Esophagus muscularis mucosa (tissue), 4 donors: ENCODE data around the gene FBP1. TPM values are rescaled to one million over a fixed set of nuclear protein-coding genes. Genes with fewer than 3 reads are reported as not detected.

ENCODE experiments used
- DNase-seq: peaks from one replicate; pipeline ENCODE4 v3.0.0-alpha.2; 2017; ENCODE audit errors: extremely low spot score
- H3K27ac ChIP-seq, 4 donors: fragments of 200-600 bp; sonication (generic); replicated peaks in 1 of 4; 1 replicate in 3 of 4; 2 replicates in 1 of 4; pipeline ENCODE4 v1.5.1; 2016 to 2019; ENCODE audit warnings: mild to moderate bottlenecking in 1 of 4
- H3K27me3 ChIP-seq, 4 donors: fragments of 200-600 bp; sonication (generic); one replicate each; pipeline versions ENCODE4 v1.5.1 to v1.6.0; 2016 to 2019
- H3K36me3 ChIP-seq, 4 donors: fragments of 200-600 bp; sonication (generic); one replicate each; pipeline ENCODE4 v1.5.1; 2016 to 2019
- H3K4me1 ChIP-seq, 4 donors: fragments of 200-600 bp; sonication (generic); one replicate each; pipeline ENCODE4 v1.5.1; 2016 to 2019
- H3K4me3 ChIP-seq, 4 donors: fragments of 200-600 bp; sonication (generic); 1 replicate in 2 of 4; 2 replicates in 2 of 4; pipeline ENCODE4 v1.5.1; 2016 to 2019; ENCODE audit warnings: mild to moderate bottlenecking in 4 of 4, moderate library complexity in 1 of 4
- H3K9me3 ChIP-seq, 4 donors: fragments of 200-600 bp; sonication (generic); 1 replicate in 3 of 4; 2 replicates in 1 of 4; pipeline ENCODE4 v1.5.1; 2016 to 2019
- CTCF ChIP-seq, 3 experiments: fragments of 200-600 bp in 2 of 3; fragments of 450-650 bp in 1 of 3; sonication (generic) in 2 of 3; IDR thresholded peaks; one replicate each; pipeline ENCODE4 v1.5.1; 2017 to 2019; ENCODE audit warnings: antibody characterized with exemption in 3 of 3, mild to moderate bottlenecking in 2 of 3, moderate library complexity in 1 of 3
- EP300 ChIP-seq: sonication (generic); formaldehyde crosslinking; IDR thresholded peaks from one replicate; pipeline ENCODE4 v1.6.1; 2017; ENCODE audit warnings: antibody characterized with exemption
- POLR2A ChIP-seq: fragments of 450-650 bp; IDR thresholded peaks from one replicate; pipeline ENCODE4 v1.6.1; 2017; ENCODE audit warnings: antibody characterized with exemption, moderate library complexity, mild to moderate bottlenecking, low read depth
- POLR2AphosphoS5 ChIP-seq, 2 donors: sonication (generic); formaldehyde crosslinking; IDR thresholded peaks; one replicate each; pipeline ENCODE4 v1.6.1; 2017; ENCODE audit warnings: antibody characterized with exemption in 2 of 2
- WGBS: methylation state at CpG from one replicate; pipeline ENCODE4 v1.1.5; 2018; 5-methylcytosine and 5-hydroxymethylcytosine counted together
- intact Hi-C: fragments of 100-400 bp; cut with DNase I; formaldehyde crosslinking; loops from one replicate; pipeline ENCODE4 v1.15.1; 2023
- total RNA-seq, 4 donors: library from RNA; depleted of rRNA; stranded (reverse); fragments of >200 nt; gene quantifications; one replicate each; pipeline versions ENCODE4 v1.1.0 to v1.2.1, GENCODE V29; 2016

The FBP1 gene
- total RNA-seq, 4 donors from 2014 or later: 1.2 to 4.6 (median 2.2) TPM

- intact Hi-C loops: no loop called here
- Histone ChIP-seq H3K4me3 (no peak overlapping the region), H3K27ac (no peak overlapping the region), H3K27me3 (peaks cover 0 to 7% (median 0%) of the 10 kb centered on the region in 4 donors), H3K4me1 (no peaks in the 10 kb centered on the region), H3K9me3 (no peaks in the 10 kb centered on the region), H3K36me3 (no peaks in the 10 kb centered on the region)
- no peak for TF ChIP-seq EP300
- TF ChIP-seq CTCF (IDR thresholded peaks at IDR 0.05): no peak
- TF ChIP-seq POLR2AphosphoS5 (IDR thresholded peaks at IDR 0.05): no peak
- no peak for TF ChIP-seq POLR2A
- 88% methylated on average over 7 of the region's 7 CpGs for WGBS
- no peak for DNase-seq
These were observed 27.2 kb downstream of the FBP1 start for GRCh38 chr9:94612071-94612470.

DNA sequence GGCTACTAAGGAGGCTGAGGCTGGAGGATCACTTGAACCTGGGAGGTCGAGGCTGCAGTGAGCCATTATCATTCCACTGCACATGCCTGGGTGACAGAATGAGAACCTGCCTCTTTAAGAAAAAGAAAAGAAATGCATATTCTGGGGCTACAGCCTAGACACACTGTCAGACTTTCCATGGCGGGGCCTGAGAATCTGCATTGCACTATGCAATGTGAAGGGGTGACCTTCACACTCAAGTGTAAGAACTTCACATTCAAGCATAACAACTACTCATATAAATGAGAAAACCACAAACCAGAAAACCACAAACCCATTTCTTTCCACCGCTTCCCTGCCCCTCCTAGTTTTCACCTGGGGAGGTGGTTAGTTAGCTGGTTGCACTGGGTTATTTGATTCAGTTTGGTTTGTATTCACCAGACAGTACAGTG, 27.7 kb downstream of the FBP1 start:
- peaks cover 0 to 7% (median 0%) of the 10 kb centered on the region in 4 donors for H3K27me3 ChIP-seq
- WGBS: 86% methylated on average over 3 of the region's 3 CpGs
- H3K4me1 ChIP-seq: no peaks in the 10 kb centered on the region
- no peaks in the 10 kb centered on the region for H3K9me3 ChIP-seq
- H3K27ac ChIP-seq: no peak overlapping the region
- H3K36me3 ChIP-seq: no peaks in the 10 kb centered on the region
- no peak for DNase-seq
- intact Hi-C loops: no loop called here
- TF ChIP-seq POLR2AphosphoS5 (IDR thresholded peaks at IDR 0.05): no peak
- no peak for TF ChIP-seq CTCF (IDR thresholded peaks at IDR 0.05)
- TF ChIP-seq EP300: no peak
- TF ChIP-seq POLR2A: no peak
- no peak overlapping the region for H3K4me3 ChIP-seq

DNA sequence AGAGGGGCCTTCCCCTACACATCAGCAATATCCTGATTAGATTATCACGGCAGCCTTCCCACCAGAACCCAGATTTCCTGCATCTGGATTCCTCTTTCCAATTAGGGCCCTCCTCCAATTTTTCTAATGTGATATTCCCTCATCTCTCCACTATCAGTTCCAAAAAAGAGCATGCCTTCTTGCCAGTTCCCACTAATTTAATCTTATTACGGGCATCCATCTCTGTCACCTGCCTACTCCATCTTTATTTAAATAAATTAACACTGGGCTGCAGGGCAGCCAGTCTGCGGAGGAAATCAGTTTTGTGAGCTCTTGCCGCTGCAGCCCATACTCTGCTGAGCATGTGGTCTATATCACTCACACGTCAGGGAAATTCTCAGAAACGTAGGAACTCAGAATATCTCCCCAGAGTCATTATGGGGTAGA, 29.1 kb downstream of the FBP1 start:
- intact Hi-C loops: no loop called here
- H3K4me3 ChIP-seq: no peak overlapping the region
- TF ChIP-seq CTCF (IDR thresholded peaks at IDR 0.05): no peak
- TF ChIP-seq POLR2A: no peak
- no peak for TF ChIP-seq POLR2AphosphoS5 (IDR thresholded peaks at IDR 0.05)
- no peak for TF ChIP-seq EP300
- H3K9me3 ChIP-seq: no peaks in the 10 kb centered on the region
- H3K27me3 ChIP-seq: peaks cover 0 to 13% (median 0%) of the 10 kb centered on the region in 4 donors
- WGBS: 53% methylated on average over 6 of the region's 6 CpGs
- H3K36me3 ChIP-seq: no peaks in the 10 kb centered on the region
- H3K27ac ChIP-seq: no peak overlapping the region
- DNase-seq: no peak
- H3K4me1 ChIP-seq: no peaks in the 10 kb centered on the region

DNA sequence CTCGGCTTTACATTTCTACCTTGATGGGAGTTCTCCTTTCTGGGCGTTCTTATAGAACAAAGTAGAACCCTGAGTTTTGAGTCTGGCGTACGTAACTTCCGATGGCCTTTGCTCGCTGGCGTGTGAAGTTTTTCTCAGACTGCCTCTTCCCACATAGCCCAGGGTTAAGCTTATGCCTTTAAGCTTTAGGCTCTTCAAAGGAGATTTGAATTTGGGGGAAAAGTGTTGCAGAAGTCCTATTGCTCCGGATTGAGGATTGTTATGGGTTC, 32.0 kb downstream of the FBP1 start:
- intact Hi-C loops: no loop called here
- WGBS: 94% methylated on average over 8 of the region's 8 CpGs
- TF ChIP-seq POLR2A (no peak), EP300 (no peak), CTCF (IDR thresholded peaks at IDR 0.05) (no peak), POLR2AphosphoS5 (IDR thresholded peaks at IDR 0.05) (no peak)

More for the DNA sequence above, 32.0 kb downstream of the FBP1 start:
- H3K9me3 ChIP-seq: no peaks in the 10 kb centered on the region
- H3K36me3 ChIP-seq: no peaks in the 10 kb centered on the region
- H3K4me1 ChIP-seq: peaks cover 0 to 4% (median 0%) of the 10 kb centered on the region in 4 donors
- no peak overlapping the region for H3K27ac ChIP-seq
- no peak overlapping the region for H3K4me3 ChIP-seq
- DNase-seq: no peak
- H3K27me3 ChIP-seq: peaks cover 0 to 18% (median 0%) of the 10 kb centered on the region in 4 donors
